H1 (cell line): ENCODE measurements around the gene CCL28. TPM values are rescaled to one million over a fixed set of nuclear protein-coding genes. Genes with fewer than 3 reads are reported as not detected.

Experiments used
- CHD7 ChIP-seq: fragments of 300-600 bp; sonication (generic); IDR thresholded peaks from 2 replicates; pipeline ENCODE4 v1.7.1; 2012; ENCODE audit warnings: low read length, moderate library complexity, mild to moderate bottlenecking, inconsistent platforms; ENCODE audit not compliant: insufficient replicate concordance
- GTF2F1 ChIP-seq: IDR thresholded peaks from 2 replicates; pipeline ENCODE4 v1.6.1; 2012; ENCODE audit warnings: low read depth, low read length, improper control_type of control experiment, borderline replicate concordance
- JUND ChIP-seq: IDR thresholded peaks from 2 replicates; pipeline ENCODE4 v1.6.1; 2011; ENCODE audit warnings: mild to moderate bottlenecking, improper control_type of control experiment, low read length
- RAD21 ChIP-seq, 2 experiments: IDR thresholded peaks in 1 of 2; conservative IDR thresholded peaks in 1 of 2; 2 replicates each; pipeline ENCODE4 v1.6.1; 2011; ENCODE audit warnings: low read depth in 2 of 2, low read length in 2 of 2, improper control_type of control experiment in 1 of 2, inconsistent platforms in 1 of 2, mild to moderate bottlenecking in 1 of 2, moderate library complexity in 1 of 2
- SP1 ChIP-seq: IDR thresholded peaks from 2 replicates; pipeline ENCODE4 v1.6.1; 2011; ENCODE audit warnings: low read depth, low read length
- SP4 ChIP-seq: IDR thresholded peaks from 2 replicates; pipeline ENCODE4 v1.6.1; 2012; ENCODE audit warnings: low read length, inconsistent platforms
- SRF ChIP-seq: IDR thresholded peaks from 2 replicates; pipeline ENCODE4 v1.6.1; 2011; ENCODE audit warnings: mild to moderate bottlenecking, low read depth, low read length, moderate library complexity
- SUZ12 ChIP-seq: fragments of 200-600 bp; sonication (generic); IDR thresholded peaks from 2 replicates; pipeline ENCODE4 v1.6.1; 2012; ENCODE audit warnings: mild to moderate bottlenecking, inconsistent platforms, low read length, moderate library complexity, mixed read lengths
- TAF7 ChIP-seq: optimal IDR thresholded peaks from 2 replicates; pipeline ENCODE3; 2011; ENCODE audit warnings: low read depth, mild to moderate bottlenecking, inconsistent platforms, low read length, moderate library complexity, borderline replicate concordance
- TBP ChIP-seq: IDR thresholded peaks from 2 replicates; pipeline ENCODE4 v1.6.1; 2011; ENCODE audit warnings: low read depth, low read length, improper control_type of control experiment
- polyA plus RNA-seq, 7 experiments: library from polyadenylated mRNA; depleted of rRNA in 3 of 7; stranded (reverse) in 5 of 7; unstranded in 2 of 7; fragments of >200 nt in 5 of 7; fragments of 200-250 nt in 2 of 7; gene quantifications; 1 replicate in 5 of 7; 2 replicates in 1 of 7; 4 replicates in 1 of 7; pipeline versions ENCODE4 v1.2.1 to v1.2.3, GENCODE V29; 2011 to 2013; ENCODE audit warnings: missing spikeins in 2 of 7, mixed read lengths in 2 of 7
- total RNA-seq: library from RNA; stranded (reverse); fragmentation: NEBNext Ultra II Directional; extraction: Animal tissue kit (Norgen Biotek cat#: 25700); gene quantifications from 2 replicates; pipeline ENCODE4 v1.2.1, GENCODE V29; 2021
- TF ChIP-seq, protein P1 (sequence below): IDR thresholded peaks from 2 replicates; pipeline ENCODE4 v1.6.1; 2012; ENCODE audit warnings: inconsistent platforms

CCL28 gene
- total and polyA plus RNA-seq, 2 of the 8 experiments (the other 6 are each of a cell fraction or from before 2014, with no cell fraction given), result 0.95 TPM; not detected in 1

DNA sequence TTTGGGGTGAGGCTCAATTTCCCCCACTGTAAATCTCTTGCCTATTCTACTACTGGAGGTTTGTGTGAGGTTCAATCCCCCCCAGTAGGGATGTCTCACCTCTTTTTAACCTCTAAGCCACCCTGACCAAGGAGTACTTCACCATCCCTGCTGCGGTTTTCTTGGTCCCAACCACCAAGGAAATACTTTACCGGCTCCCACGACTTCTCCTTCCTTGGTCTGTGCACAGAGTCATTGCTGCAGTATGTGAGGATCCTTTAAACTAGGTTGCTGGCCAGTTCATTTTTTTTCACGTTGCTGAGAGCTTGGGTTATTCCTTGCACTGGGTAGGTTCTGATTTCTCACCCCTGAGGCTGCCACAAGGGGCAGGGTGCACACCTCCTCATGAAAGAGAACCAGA is 76.5 kb downstream of the CCL28 start (continued):
- no peak for TF ChIP-seq CHD7
- TF ChIP-seq, protein P1, sequence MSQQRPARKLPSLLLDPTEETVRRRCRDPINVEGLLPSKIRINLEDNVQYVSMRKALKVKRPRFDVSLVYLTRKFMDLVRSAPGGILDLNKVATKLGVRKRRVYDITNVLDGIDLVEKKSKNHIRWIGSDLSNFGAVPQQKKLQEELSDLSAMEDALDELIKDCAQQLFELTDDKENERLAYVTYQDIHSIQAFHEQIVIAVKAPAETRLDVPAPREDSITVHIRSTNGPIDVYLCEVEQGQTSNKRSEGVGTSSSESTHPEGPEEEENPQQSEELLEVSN, result no peak
- no peak for TF ChIP-seq TAF7
- TF ChIP-seq TBP, result no peak
- no peak for TF ChIP-seq SUZ12
- TF ChIP-seq JUND, result no peak
- TF ChIP-seq RAD21 (IDR thresholded peaks at IDR 0.05 in 1 of 2, conservative IDR thresholded peaks at IDR 0.05 in 1 of 2; ENCODE audit: low read depth in 2 of 2, low read length in 2 of 2), result no peak
- TF ChIP-seq SRF, result no peak
- no peak for TF ChIP-seq SP1
- no peak for TF ChIP-seq GTF2F1
- no peak for TF ChIP-seq SP4
